WTC11 (cell line): ENCODE results near the gene PPP2R3A. TPM values are rescaled to one million over a fixed set of nuclear protein-coding genes. Genes with fewer than 3 reads are reported as not detected.

Experiments used
- ATAC-seq: fragments of 200-7000 bp; cut with Tn5 transposase; 2 replicates; pipeline ENCODE4 v1.10.0; 2021; ENCODE audit warnings: mild to moderate bottlenecking, moderate library complexity
- CTCF ChIA-PET: fragments of 300-600 bp; sonication (Branson Sonifier 250); formaldehyde crosslinking; loops from one replicate; lab custom pipeline; 2021; ENCODE audit warnings: antibody characterized with exemption; lab: Charles Lee
- POLR2A ChIA-PET: fragments of 350-600 bp; sonication (Branson Sonifier 250); formaldehyde crosslinking; loops from one replicate; lab custom pipeline; 2021; ENCODE audit warnings: antibody characterized with exemption; lab: Charles Lee
- DNase-seq: peaks from one replicate; pipeline ENCODE4 v3.0.0; 2021; ENCODE audit warnings: low spot score
- H3K27ac Mint-ChIP-seq: 2 replicates; pipeline ENCODE4 v1.8.0; 2021; ENCODE audit warnings: mixed read lengths
- H3K27me3 Mint-ChIP-seq: 2 replicates; pipeline ENCODE4 v1.8.0; 2021; ENCODE audit warnings: low read depth, mild to moderate bottlenecking, moderate library complexity, mixed read lengths
- H3K36me3 Mint-ChIP-seq: 2 replicates; pipeline ENCODE4 v1.8.0; 2021; ENCODE audit warnings: mixed read lengths
- H3K4me1 Mint-ChIP-seq: 2 replicates; pipeline ENCODE4 v1.8.0; 2022; ENCODE audit warnings: mixed read lengths
- H3K4me3 Mint-ChIP-seq: 2 replicates; pipeline ENCODE4 v1.8.0; 2021; ENCODE audit warnings: mild to moderate bottlenecking, moderate library complexity, mixed read lengths
- H3K9me3 Mint-ChIP-seq: 2 replicates; pipeline ENCODE4 v1.8.0; 2021; ENCODE audit warnings: mixed read lengths
- ATF1 ChIP-seq: sonication (generic); formaldehyde crosslinking; IDR thresholded peaks from 2 replicates; pipeline ENCODE4 v1.8.1; 2023; ENCODE audit warnings: mild to moderate bottlenecking, moderate library complexity, missing genetic modification reagents
- CBFB ChIP-seq: sonication (generic); formaldehyde crosslinking; IDR thresholded peaks from 2 replicates; pipeline ENCODE4 v1.8.1; 2022; ENCODE audit warnings: mild to moderate bottlenecking, low read depth, missing genetic modification reagents
- CREM ChIP-seq: sonication (generic); formaldehyde crosslinking; IDR thresholded peaks from 2 replicates; pipeline ENCODE4 v1.8.1; 2022; ENCODE audit warnings: mild to moderate bottlenecking, missing genetic modification reagents, moderate library complexity
- ELF4 ChIP-seq: sonication (generic); formaldehyde crosslinking; IDR thresholded peaks from 2 replicates; pipeline ENCODE4 v1.8.1; 2022; ENCODE audit warnings: low read depth, mild to moderate bottlenecking, moderate library complexity, missing genetic modification reagents
- ETV6 ChIP-seq: sonication (generic); formaldehyde crosslinking; IDR thresholded peaks from 2 replicates; pipeline ENCODE4 v1.8.1; 2022; ENCODE audit warnings: mild to moderate bottlenecking, missing genetic modification reagents
- HMGA2 ChIP-seq: fragments of 250-450 bp; sonication (Bioruptor Pico); IDR thresholded peaks from 2 replicates; pipeline ENCODE4 v1.4.0; 2021; ENCODE audit warnings: mild to moderate bottlenecking, moderate library complexity
- OVOL2 ChIP-seq: fragments of 250-450 bp; sonication (Bioruptor Pico); IDR thresholded peaks from 2 replicates; pipeline ENCODE4 v1.9.0; 2021; ENCODE audit warnings: mild to moderate bottlenecking, borderline replicate concordance
- PRRX2 ChIP-seq: fragments of 250-450 bp; sonication (Bioruptor Pico); IDR thresholded peaks from 2 replicates; pipeline ENCODE4 v1.8.0; 2021; ENCODE audit warnings: mild to moderate bottlenecking
- RELA ChIP-seq: sonication (generic); formaldehyde crosslinking; IDR thresholded peaks from 2 replicates; pipeline ENCODE4 v1.8.1; 2022; ENCODE audit warnings: missing genetic modification reagents, mild to moderate bottlenecking, borderline replicate concordance
- SMAD4 ChIP-seq: sonication (generic); formaldehyde crosslinking; IDR thresholded peaks from 2 replicates; pipeline ENCODE4 v1.8.0; 2022; ENCODE audit warnings: mild to moderate bottlenecking, missing genetic modification reagents
- TEAD1 ChIP-seq: sonication (generic); formaldehyde crosslinking; IDR thresholded peaks from 2 replicates; pipeline ENCODE4 v1.8.0; 2022; ENCODE audit warnings: mild to moderate bottlenecking, missing genetic modification reagents
- ZBTB21 ChIP-seq: sonication (generic); formaldehyde crosslinking; IDR thresholded peaks from 2 replicates; pipeline ENCODE4 v1.8.1; 2023; ENCODE audit warnings: mild to moderate bottlenecking, missing genetic modification reagents, borderline replicate concordance
- total RNA-seq: library from RNA; stranded (reverse); gene quantifications from 3 replicates; pipeline ENCODE4 v1.2.3, GENCODE V29; 2021
- TF ChIP-seq, protein P1 (sequence below): fragments of 250-450 bp; sonication (Bioruptor Pico); conservative IDR thresholded peaks from 2 replicates; pipeline ENCODE4 v1.9.0; 2021; ENCODE audit warnings: mild to moderate bottlenecking
- TF ChIP-seq, protein P2 (sequence below): sonication (generic); formaldehyde crosslinking; IDR thresholded peaks from 2 replicates; pipeline ENCODE4 v1.8.0; 2022; ENCODE audit warnings: mild to moderate bottlenecking, missing genetic modification reagents
- TF ChIP-seq, protein P3 (sequence below): sonication (generic); formaldehyde crosslinking; IDR thresholded peaks from 2 replicates; pipeline ENCODE4 v1.8.1; 2022; ENCODE audit warnings: low read depth, missing genetic modification reagents, borderline replicate concordance
- TF ChIP-seq, protein P4 (sequence below): sonication (generic); formaldehyde crosslinking; IDR thresholded peaks from 2 replicates; pipeline ENCODE4 v1.8.0; 2022; ENCODE audit warnings: mild to moderate bottlenecking, missing genetic modification reagents
- TF ChIP-seq, protein P5 (sequence below): sonication (generic); formaldehyde crosslinking; IDR thresholded peaks from 2 replicates; pipeline ENCODE4 v1.8.1; 2022; ENCODE audit warnings: mild to moderate bottlenecking, moderate library complexity, missing genetic modification reagents
- TF ChIP-seq, protein P6 (sequence below): fragments of 250-450 bp; sonication (Bioruptor Pico); IDR thresholded peaks from 2 replicates; pipeline ENCODE4 v1.9.0; 2021; ENCODE audit warnings: mild to moderate bottlenecking
- TF ChIP-seq, protein P7 (sequence below): sonication (generic); formaldehyde crosslinking; IDR thresholded peaks from 2 replicates; pipeline ENCODE4 v1.8.1; 2022; ENCODE audit warnings: low read depth, mild to moderate bottlenecking, moderate library complexity, missing genetic modification reagents, borderline replicate concordance

The PPP2R3A gene
- total RNA-seq, 1 experiment from 2014 or later: 13.1 TPM

DNA sequence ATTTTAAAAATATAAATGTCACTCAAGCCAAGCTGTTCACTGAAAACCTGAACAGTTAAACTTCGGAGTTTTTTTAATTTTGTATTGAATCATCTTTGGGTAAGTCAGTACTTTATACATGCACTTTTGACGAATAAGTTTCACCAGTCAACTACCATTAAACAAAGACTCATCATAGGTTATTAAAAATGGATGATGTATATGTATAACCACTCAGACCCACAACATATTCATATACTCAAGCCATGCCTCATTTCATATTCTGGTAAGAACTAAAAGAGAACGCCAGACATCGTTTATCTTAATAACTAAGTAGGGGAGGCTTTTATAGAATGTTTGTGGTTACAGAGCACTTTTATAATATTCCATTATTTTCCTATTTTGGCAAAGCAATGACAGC is 212.3 kb downstream of the PPP2R3A start:
- H3K4me3 Mint-ChIP-seq: no peak overlapping the region
- H3K36me3 Mint-ChIP-seq: no peaks in the 10 kb centered on the region
- no peaks in the 10 kb centered on the region for H3K27me3 Mint-ChIP-seq
- peaks cover 16% of the 10 kb centered on the region for H3K4me1 Mint-ChIP-seq
- DNase-seq (no peak), ATAC-seq (no peak)
- no peak for TF ChIP-seq CREM (CRISPR knock-in tag)
- TF ChIP-seq OVOL2 (CRISPR knock-in tag): no peak
- TF ChIP-seq HMGA2 (CRISPR knock-in tag): no peak
- TF ChIP-seq SMAD4 (CRISPR knock-in tag): no peak
- no peak for TF ChIP-seq ETV6 (CRISPR knock-in tag)
- TF ChIP-seq, protein P1, sequence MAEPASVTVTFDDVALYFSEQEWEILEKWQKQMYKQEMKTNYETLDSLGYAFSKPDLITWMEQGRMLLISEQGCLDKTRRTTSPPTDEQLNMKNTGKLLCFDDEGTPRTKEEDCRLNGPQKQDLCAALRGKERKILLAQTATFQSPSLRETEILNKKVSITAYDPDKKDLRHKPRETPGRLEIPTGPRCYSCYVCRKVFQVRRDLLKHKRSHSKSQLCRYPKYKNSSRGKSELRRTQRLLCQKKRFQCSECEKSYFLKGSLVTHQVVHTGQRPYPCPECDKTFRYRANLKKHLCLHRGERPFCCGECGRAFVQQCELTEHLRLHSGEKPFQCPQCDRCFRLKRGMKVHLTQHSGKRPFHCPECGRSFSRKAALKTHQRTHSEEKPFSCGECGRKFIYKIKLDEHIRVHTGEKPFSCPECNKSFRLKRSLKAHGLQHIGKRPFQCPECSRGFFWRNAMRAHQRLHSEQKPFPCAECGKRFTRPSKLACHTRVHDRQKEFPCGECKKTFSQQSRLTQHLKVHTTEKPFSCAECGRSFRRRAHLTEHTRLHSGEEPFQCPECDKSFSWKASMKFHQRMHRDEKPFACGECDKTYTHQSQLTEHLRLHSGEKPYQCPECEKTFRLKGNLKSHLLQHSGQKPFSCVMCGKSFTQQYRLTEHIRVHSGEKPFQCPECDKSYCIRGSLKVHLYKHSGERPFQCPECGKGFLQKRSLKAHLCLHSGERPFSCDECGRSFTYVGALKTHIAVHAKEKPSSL (CRISPR knock-in tag): no peak
- TF ChIP-seq, protein P2, sequence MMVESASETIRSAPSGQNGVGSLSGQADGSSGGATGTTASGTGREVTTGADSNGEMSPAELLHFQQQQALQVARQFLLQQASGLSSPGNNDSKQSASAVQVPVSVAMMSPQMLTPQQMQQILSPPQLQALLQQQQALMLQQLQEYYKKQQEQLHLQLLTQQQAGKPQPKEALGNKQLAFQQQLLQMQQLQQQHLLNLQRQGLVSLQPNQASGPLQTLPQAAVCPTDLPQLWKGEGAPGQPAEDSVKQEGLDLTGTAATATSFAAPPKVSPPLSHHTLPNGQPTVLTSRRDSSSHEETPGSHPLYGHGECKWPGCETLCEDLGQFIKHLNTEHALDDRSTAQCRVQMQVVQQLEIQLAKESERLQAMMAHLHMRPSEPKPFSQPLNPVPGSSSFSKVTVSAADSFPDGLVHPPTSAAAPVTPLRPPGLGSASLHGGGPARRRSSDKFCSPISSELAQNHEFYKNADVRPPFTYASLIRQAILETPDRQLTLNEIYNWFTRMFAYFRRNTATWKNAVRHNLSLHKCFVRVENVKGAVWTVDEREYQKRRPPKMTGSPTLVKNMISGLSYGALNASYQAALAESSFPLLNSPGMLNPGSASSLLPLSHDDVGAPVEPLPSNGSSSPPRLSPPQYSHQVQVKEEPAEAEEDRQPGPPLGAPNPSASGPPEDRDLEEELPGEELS (CRISPR knock-in tag): no peak
- no peak for TF ChIP-seq PRRX2 (CRISPR knock-in tag)
- TF ChIP-seq, protein P3, sequence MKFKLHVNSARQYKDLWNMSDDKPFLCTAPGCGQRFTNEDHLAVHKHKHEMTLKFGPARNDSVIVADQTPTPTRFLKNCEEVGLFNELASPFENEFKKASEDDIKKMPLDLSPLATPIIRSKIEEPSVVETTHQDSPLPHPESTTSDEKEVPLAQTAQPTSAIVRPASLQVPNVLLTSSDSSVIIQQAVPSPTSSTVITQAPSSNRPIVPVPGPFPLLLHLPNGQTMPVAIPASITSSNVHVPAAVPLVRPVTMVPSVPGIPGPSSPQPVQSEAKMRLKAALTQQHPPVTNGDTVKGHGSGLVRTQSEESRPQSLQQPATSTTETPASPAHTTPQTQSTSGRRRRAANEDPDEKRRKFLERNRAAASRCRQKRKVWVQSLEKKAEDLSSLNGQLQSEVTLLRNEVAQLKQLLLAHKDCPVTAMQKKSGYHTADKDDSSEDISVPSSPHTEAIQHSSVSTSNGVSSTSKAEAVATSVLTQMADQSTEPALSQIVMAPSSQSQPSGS (CRISPR knock-in tag): no peak
- TF ChIP-seq, protein P4, sequence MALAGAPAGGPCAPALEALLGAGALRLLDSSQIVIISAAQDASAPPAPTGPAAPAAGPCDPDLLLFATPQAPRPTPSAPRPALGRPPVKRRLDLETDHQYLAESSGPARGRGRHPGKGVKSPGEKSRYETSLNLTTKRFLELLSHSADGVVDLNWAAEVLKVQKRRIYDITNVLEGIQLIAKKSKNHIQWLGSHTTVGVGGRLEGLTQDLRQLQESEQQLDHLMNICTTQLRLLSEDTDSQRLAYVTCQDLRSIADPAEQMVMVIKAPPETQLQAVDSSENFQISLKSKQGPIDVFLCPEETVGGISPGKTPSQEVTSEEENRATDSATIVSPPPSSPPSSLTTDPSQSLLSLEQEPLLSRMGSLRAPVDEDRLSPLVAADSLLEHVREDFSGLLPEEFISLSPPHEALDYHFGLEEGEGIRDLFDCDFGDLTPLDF (CRISPR knock-in tag): no peak
- no peak for TF ChIP-seq ZBTB21 (CRISPR knock-in tag)
- TF ChIP-seq, protein P5, sequence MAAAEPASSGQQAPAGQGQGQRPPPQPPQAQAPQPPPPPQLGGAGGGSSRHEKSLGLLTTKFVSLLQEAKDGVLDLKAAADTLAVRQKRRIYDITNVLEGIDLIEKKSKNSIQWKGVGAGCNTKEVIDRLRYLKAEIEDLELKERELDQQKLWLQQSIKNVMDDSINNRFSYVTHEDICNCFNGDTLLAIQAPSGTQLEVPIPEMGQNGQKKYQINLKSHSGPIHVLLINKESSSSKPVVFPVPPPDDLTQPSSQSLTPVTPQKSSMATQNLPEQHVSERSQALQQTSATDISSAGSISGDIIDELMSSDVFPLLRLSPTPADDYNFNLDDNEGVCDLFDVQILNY (CRISPR knock-in tag): no peak
- POLR2A ChIA-PET: no interaction called here
- no peak overlapping the region for H3K27ac Mint-ChIP-seq
- CTCF ChIA-PET: no interaction called here
- no peaks in the 10 kb centered on the region for H3K9me3 Mint-ChIP-seq

DNA sequence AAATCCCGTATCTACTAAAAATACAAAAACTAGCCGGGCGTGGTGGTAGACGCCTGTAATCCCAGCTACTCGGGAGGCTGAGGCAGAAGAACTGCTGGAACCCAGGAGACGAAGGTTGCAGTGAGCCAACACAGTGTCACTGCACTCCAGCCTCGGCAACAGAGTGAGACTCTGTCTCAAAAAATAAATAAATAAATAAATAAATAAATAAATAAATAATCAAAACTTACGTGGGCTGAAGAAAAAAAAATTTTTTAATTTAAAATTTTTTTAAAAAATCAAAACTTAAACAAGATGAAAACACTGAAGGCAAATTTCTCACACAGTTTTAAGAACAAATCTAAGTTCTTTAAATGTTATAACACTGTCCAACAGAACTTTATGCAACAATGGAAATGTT is 216.2 kb downstream of the PPP2R3A start:
- Mint-ChIP-seq H3K27ac (no peak overlapping the region), H3K9me3 (no peaks in the 10 kb centered on the region), H3K4me3 (no peak overlapping the region), H3K36me3 (no peaks in the 10 kb centered on the region), H3K4me1 (peaks cover 25% of the 10 kb centered on the region)
- POLR2A ChIA-PET: no interaction called here
- DNase-seq (no peak), ATAC-seq (no peak)
- CTCF ChIA-PET: no interaction called here
- TF ChIP-seq TEAD1 (CRISPR knock-in tag) (no peak), RELA (CRISPR knock-in tag) (no peak), ZBTB21 (CRISPR knock-in tag) (no peak), ELF4 (CRISPR knock-in tag) (no peak), CBFB (CRISPR knock-in tag) (no peak), ATF1 (CRISPR knock-in tag) (no peak)
- TF ChIP-seq, protein P1 (CRISPR knock-in tag): no peak
- TF ChIP-seq, protein P6, sequence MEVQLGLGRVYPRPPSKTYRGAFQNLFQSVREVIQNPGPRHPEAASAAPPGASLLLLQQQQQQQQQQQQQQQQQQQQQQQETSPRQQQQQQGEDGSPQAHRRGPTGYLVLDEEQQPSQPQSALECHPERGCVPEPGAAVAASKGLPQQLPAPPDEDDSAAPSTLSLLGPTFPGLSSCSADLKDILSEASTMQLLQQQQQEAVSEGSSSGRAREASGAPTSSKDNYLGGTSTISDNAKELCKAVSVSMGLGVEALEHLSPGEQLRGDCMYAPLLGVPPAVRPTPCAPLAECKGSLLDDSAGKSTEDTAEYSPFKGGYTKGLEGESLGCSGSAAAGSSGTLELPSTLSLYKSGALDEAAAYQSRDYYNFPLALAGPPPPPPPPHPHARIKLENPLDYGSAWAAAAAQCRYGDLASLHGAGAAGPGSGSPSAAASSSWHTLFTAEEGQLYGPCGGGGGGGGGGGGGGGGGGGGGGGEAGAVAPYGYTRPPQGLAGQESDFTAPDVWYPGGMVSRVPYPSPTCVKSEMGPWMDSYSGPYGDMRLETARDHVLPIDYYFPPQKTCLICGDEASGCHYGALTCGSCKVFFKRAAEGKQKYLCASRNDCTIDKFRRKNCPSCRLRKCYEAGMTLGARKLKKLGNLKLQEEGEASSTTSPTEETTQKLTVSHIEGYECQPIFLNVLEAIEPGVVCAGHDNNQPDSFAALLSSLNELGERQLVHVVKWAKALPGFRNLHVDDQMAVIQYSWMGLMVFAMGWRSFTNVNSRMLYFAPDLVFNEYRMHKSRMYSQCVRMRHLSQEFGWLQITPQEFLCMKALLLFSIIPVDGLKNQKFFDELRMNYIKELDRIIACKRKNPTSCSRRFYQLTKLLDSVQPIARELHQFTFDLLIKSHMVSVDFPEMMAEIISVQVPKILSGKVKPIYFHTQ (CRISPR knock-in tag): no peak
- TF ChIP-seq, protein P7, sequence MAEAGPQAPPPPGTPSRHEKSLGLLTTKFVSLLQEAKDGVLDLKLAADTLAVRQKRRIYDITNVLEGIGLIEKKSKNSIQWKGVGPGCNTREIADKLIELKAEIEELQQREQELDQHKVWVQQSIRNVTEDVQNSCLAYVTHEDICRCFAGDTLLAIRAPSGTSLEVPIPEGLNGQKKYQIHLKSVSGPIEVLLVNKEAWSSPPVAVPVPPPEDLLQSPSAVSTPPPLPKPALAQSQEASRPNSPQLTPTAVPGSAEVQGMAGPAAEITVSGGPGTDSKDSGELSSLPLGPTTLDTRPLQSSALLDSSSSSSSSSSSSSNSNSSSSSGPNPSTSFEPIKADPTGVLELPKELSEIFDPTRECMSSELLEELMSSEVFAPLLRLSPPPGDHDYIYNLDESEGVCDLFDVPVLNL (CRISPR knock-in tag): no peak
- TF ChIP-seq, all 79 proteins: peak for 0
- H3K27me3 Mint-ChIP-seq: no peaks in the 10 kb centered on the region
